K562 (cell line): ENCODE results near the gene FRMPD1. TPM values are rescaled to one million over a fixed set of nuclear protein-coding genes. Genes with fewer than 3 reads are reported as not detected.

ENCODE experiments used
- CHAMP1 ChIP-seq: fragments of 450-650 bp; IDR thresholded peaks from 2 replicates; pipeline ENCODE4 v1.6.1; 2016; ENCODE audit warnings: mild to moderate bottlenecking
- HNRNPK ChIP-seq: fragments of 200-400 bp; formaldehyde crosslinking; IDR thresholded peaks from one replicate; pipeline ENCODE4 v1.6.1; 2018; ENCODE audit warnings: mild to moderate bottlenecking, low read depth, low read length; ENCODE audit not compliant: poor library complexity, severe bottlenecking
- ID3 ChIP-seq, 2 experiments: fragments of 250-450 bp in 1 of 2; fragments of 450-650 bp in 1 of 2; sonication (Bioruptor Pico) in 1 of 2; IDR thresholded peaks; 2 replicates each; pipeline versions ENCODE4 v1.6.1 to v1.8.0; 2016 to 2021; ENCODE audit warnings: mild to moderate bottlenecking in 2 of 2, moderate library complexity in 2 of 2, missing compliant biosample characterization in 1 of 2, missing genetic modification characterization in 1 of 2
- ILK ChIP-seq: fragments of 450-650 bp; IDR thresholded peaks from 2 replicates; pipeline ENCODE4 v1.6.1; 2016; ENCODE audit warnings: missing genetic modification characterization, low read depth, mild to moderate bottlenecking, missing compliant biosample characterization, moderate library complexity, borderline replicate concordance
- MXI1 ChIP-seq: IDR thresholded peaks from 2 replicates; pipeline ENCODE4 v1.6.1; 2011; ENCODE audit warnings: low read depth, mild to moderate bottlenecking, improper control_type of control experiment, low read length
- NFE2 ChIP-seq: IDR thresholded peaks from 2 replicates; pipeline ENCODE4 v1.6.1; 2014; ENCODE audit warnings: antibody characterized with exemption, low read depth
- RBM25 ChIP-seq: fragments of 200-400 bp; formaldehyde crosslinking; IDR thresholded peaks from 2 replicates; pipeline ENCODE4 v1.6.1; 2018; ENCODE audit warnings: low read length, low read depth, moderate library complexity; ENCODE audit not compliant: severe bottlenecking
- RBM34 ChIP-seq: fragments of 200-400 bp; formaldehyde crosslinking; IDR thresholded peaks from 2 replicates; pipeline ENCODE4 v1.6.1; 2018; ENCODE audit warnings: low read length, borderline replicate concordance; ENCODE audit not compliant: insufficient read depth
- TSC22D4 ChIP-seq: fragments of 450-650 bp; IDR thresholded peaks from 2 replicates; pipeline ENCODE4 v1.6.1; 2016; ENCODE audit warnings: missing genetic modification characterization, missing biosample characterization, control low read depth
- ZFP1 ChIP-seq: fragments of 450-650 bp; formaldehyde crosslinking; IDR thresholded peaks from 2 replicates; pipeline ENCODE4 v1.4.0; 2020; ENCODE audit warnings: mild to moderate bottlenecking, mixed read lengths
- ZKSCAN8 ChIP-seq: fragments of 200-800 bp; sonication (Bioruptor generic); IDR thresholded peaks from 2 replicates; pipeline ENCODE4 v1.6.1; 2016; ENCODE audit warnings: missing genetic modification characterization, missing compliant biosample characterization
- ZNF695 ChIP-seq: fragments of 450-650 bp; formaldehyde crosslinking; IDR thresholded peaks from 2 replicates; pipeline ENCODE4 v1.4.0; 2020; ENCODE audit warnings: mild to moderate bottlenecking, moderate library complexity
- polyA plus RNA-seq, 8 experiments: library from polyadenylated mRNA; depleted of rRNA in 4 of 8; stranded (reverse) in 5 of 8; unstranded in 3 of 8; fragments of >200 nt; fragmentation: Nextera tagmentation in 2 of 8; fragmentation: Illumina TruSeq in 1 of 8; extraction: Ambion mirVana in 2 of 8; extraction: Trizol in 1 of 8; gene quantifications; 2 replicates each; pipeline versions ENCODE4 v1.2.1 to v1.2.3, GENCODE V29; 2011 to 2014; ENCODE audit warnings: inconsistent platforms in 1 of 8, missing spikeins in 1 of 8
- total RNA-seq, 7 experiments: library from RNA; depleted of rRNA in 6 of 7; stranded (reverse); fragments of >200 nt in 6 of 7; fragmentation: Illumina TruSeq in 2 of 7; extraction: Trizol in 2 of 7; gene quantifications; 2 replicates each; pipeline versions ENCODE4 v1.2.1 to v1.2.3, GENCODE V29; 2011 to 2021; ENCODE audit warnings: low replicate concordance in 1 of 7
- TF ChIP-seq, protein P1 (sequence below): conservative IDR thresholded peaks from 2 replicates; pipeline ENCODE4 v1.6.1; 2011; ENCODE audit warnings: low read depth, mild to moderate bottlenecking, low read length; ENCODE audit not compliant: control insufficient read depth
- TF ChIP-seq, protein P2 (sequence below): sonication (generic); formaldehyde crosslinking; IDR thresholded peaks from 2 replicates; pipeline ENCODE4 v1.8.1; 2023; ENCODE audit warnings: mild to moderate bottlenecking, missing genetic modification reagents
- TF ChIP-seq, protein P3 (sequence below), 3 experiments: IDR thresholded peaks in 2 of 3; conservative IDR thresholded peaks in 1 of 3; 2 replicates each; pipeline ENCODE4 v1.5.1; 2011 to 2012; ENCODE audit warnings: low read length in 3 of 3, mild to moderate bottlenecking in 3 of 3, control low read depth in 2 of 3, improper control_type of control experiment in 1 of 3, inconsistent platforms in 1 of 3, low read depth in 1 of 3, mixed read lengths in 1 of 3, moderate library complexity in 1 of 3; ENCODE audit not compliant: insufficient read depth in 2 of 3
- TF ChIP-seq, protein P4 (sequence below): fragments of 250-450 bp; sonication (Bioruptor Pico); IDR thresholded peaks from 2 replicates; pipeline ENCODE4 v1.4.0; 2020

The FRMPD1 gene
- total and polyA plus RNA-seq, 9 of the 15 experiments (the other 6 are each of a cell fraction or from before 2014, with no cell fraction given) = not detected

- TF ChIP-seq, protein P1, sequence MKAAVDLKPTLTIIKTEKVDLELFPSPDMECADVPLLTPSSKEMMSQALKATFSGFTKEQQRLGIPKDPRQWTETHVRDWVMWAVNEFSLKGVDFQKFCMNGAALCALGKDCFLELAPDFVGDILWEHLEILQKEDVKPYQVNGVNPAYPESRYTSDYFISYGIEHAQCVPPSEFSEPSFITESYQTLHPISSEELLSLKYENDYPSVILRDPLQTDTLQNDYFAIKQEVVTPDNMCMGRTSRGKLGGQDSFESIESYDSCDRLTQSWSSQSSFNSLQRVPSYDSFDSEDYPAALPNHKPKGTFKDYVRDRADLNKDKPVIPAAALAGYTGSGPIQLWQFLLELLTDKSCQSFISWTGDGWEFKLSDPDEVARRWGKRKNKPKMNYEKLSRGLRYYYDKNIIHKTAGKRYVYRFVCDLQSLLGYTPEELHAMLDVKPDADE = no peak
- TF ChIP-seq NFE2 = no peak
- no peak for TF ChIP-seq RBM34
- TF ChIP-seq, protein P2, sequence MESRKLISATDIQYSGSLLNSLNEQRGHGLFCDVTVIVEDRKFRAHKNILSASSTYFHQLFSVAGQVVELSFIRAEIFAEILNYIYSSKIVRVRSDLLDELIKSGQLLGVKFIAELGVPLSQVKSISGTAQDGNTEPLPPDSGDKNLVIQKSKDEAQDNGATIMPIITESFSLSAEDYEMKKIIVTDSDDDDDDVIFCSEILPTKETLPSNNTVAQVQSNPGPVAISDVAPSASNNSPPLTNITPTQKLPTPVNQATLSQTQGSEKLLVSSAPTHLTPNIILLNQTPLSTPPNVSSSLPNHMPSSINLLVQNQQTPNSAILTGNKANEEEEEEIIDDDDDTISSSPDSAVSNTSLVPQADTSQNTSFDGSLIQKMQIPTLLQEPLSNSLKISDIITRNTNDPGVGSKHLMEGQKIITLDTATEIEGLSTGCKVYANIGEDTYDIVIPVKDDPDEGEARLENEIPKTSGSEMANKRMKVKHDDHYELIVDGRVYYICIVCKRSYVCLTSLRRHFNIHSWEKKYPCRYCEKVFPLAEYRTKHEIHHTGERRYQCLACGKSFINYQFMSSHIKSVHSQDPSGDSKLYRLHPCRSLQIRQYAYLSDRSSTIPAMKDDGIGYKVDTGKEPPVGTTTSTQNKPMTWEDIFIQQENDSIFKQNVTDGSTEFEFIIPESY (CRISPR knock-in tag) = peak; percentile 96
- no peak for TF ChIP-seq ZNF695 (CRISPR knock-in tag)
- TF ChIP-seq CHAMP1 = peak; percentile 40; the same call in 1 of the 2 replicates
- TF ChIP-seq HNRNPK = no peak
- TF ChIP-seq RBM25 = peak; percentile 22
- no peak for TF ChIP-seq TSC22D4 (tag)
- TF ChIP-seq ILK (tag) = no peak
- no peak for TF ChIP-seq ZFP1 (CRISPR knock-in tag)
- no peak for TF ChIP-seq ZKSCAN8 (CRISPR knock-in tag)
- no peak for TF ChIP-seq MXI1
- no peak for TF ChIP-seq ID3 (CRISPR knock-in tag; IDR thresholded peaks at IDR 0.05)
- TF ChIP-seq ID3 (tag; IDR thresholded peaks at IDR 0.05) = no peak
- TF ChIP-seq, protein P3, sequence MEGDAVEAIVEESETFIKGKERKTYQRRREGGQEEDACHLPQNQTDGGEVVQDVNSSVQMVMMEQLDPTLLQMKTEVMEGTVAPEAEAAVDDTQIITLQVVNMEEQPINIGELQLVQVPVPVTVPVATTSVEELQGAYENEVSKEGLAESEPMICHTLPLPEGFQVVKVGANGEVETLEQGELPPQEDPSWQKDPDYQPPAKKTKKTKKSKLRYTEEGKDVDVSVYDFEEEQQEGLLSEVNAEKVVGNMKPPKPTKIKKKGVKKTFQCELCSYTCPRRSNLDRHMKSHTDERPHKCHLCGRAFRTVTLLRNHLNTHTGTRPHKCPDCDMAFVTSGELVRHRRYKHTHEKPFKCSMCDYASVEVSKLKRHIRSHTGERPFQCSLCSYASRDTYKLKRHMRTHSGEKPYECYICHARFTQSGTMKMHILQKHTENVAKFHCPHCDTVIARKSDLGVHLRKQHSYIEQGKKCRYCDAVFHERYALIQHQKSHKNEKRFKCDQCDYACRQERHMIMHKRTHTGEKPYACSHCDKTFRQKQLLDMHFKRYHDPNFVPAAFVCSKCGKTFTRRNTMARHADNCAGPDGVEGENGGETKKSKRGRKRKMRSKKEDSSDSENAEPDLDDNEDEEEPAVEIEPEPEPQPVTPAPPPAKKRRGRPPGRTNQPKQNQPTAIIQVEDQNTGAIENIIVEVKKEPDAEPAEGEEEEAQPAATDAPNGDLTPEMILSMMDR (IDR thresholded peaks at IDR 0.05 in 2 of 3, conservative IDR thresholded peaks at IDR 0.05 in 1 of 3; ENCODE audit: insufficient read depth in 2 of 3, low read depth in 1 of 3, low read length in 3 of 3) = no peak
- TF ChIP-seq, protein P4, sequence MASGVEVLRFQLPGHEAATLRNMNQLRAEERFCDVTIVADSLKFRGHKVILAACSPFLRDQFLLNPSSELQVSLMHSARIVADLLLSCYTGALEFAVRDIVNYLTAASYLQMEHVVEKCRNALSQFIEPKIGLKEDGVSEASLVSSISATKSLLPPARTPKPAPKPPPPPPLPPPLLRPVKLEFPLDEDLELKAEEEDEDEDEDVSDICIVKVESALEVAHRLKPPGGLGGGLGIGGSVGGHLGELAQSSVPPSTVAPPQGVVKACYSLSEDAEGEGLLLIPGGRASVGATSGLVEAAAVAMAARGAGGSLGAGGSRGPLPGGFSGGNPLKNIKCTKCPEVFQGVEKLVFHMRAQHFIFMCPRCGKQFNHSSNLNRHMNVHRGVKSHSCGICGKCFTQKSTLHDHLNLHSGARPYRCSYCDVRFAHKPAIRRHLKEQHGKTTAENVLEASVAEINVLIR (CRISPR knock-in tag) = no peak
Observed at GRCh38 chr9:37752642-37753488, 102.1 kb downstream of the FRMPD1 start (continued).
